IMR-90 (cell line): ENCODE data around the gene AUTS2. TPM values are rescaled to one million over a fixed set of nuclear protein-coding genes. Genes with fewer than 3 reads are reported as not detected.

ENCODE experiments used
- ATAC-seq: fragments of 200-7000 bp; cut with Tn5 transposase; 2 replicates; pipeline ENCODE4 v1.9.1; 2020; ENCODE audit warnings: low read depth, mild to moderate bottlenecking, moderate library complexity
- BruUV-seq: library from RNA; stranded (reverse); fragments of 400-500 nt; replicated peaks from 2 replicates; lab custom pipeline; 2021; lab: Mats Ljungman, UMichigan
- CTCF ChIA-PET: fragments of 300-600 bp; formaldehyde crosslinking; extraction: SDS; loops from one replicate; lab custom pipeline; 2021; ENCODE audit warnings: antibody characterized with exemption; lab: Yijun Ruan, JAX
- POLR2A ChIA-PET: fragments of 300-600 bp; sonication (Branson Sonifier 250); formaldehyde crosslinking; loops from one replicate; lab custom pipeline; 2022; ENCODE audit warnings: antibody characterized with exemption; ENCODE audit not compliant: unreplicated experiment; lab: Charles Lee
- DNase-seq: peaks from one replicate; pipeline ENCODE4 v3.0.0; 2013
- H2AFZ ChIP-seq: replicated peaks from 2 replicates; pipeline ENCODE3; 2013; ENCODE audit warnings: low read length, mild to moderate bottlenecking; ENCODE audit not compliant: poor library complexity
- H2AK5ac ChIP-seq: 2 replicates; pipeline ENCODE4 v1.6.1; 2013; ENCODE audit warnings: low read depth, low read length, inconsistent platforms
- H2AK9ac ChIP-seq: replicated peaks from 2 replicates; pipeline ENCODE3; 2013; ENCODE audit warnings: mild to moderate bottlenecking, low read depth, low read length, moderate library complexity; ENCODE audit not compliant: poor library complexity
- H2BK120ac ChIP-seq: 2 replicates; pipeline ENCODE4 v1.6.1; 2013; ENCODE audit warnings: low read depth, low read length, inconsistent platforms
- H2BK15ac ChIP-seq: 3 replicates; pipeline ENCODE4 v1.6.1; 2013; ENCODE audit warnings: low read depth, low read length, inconsistent platforms
- H2BK20ac ChIP-seq: 2 replicates; pipeline ENCODE4 v1.6.1; 2013; ENCODE audit warnings: low read depth, mild to moderate bottlenecking, inconsistent platforms, low read length, moderate library complexity
- H2BK5ac ChIP-seq: 2 replicates; pipeline ENCODE4 v1.6.1; 2013; ENCODE audit warnings: mild to moderate bottlenecking, low read depth, low read length, inconsistent platforms; ENCODE audit not compliant: poor library complexity, severe bottlenecking
- H3K14ac ChIP-seq: replicated peaks from 2 replicates; pipeline ENCODE4 v1.6.1; 2013; ENCODE audit warnings: low read depth, low read length, inconsistent platforms
- H3K18ac ChIP-seq: 2 replicates; pipeline ENCODE4 v1.6.1; 2013; ENCODE audit warnings: low read depth, low read length, control low read depth
- H3K23ac ChIP-seq: 2 replicates; pipeline ENCODE4 v1.6.1; 2013; ENCODE audit warnings: low read depth, low read length, inconsistent platforms
- H3K27ac ChIP-seq: 2 replicates; pipeline ENCODE4 v1.5.1; 2013; ENCODE audit warnings: mild to moderate bottlenecking, control low read depth, low read length; ENCODE audit not compliant: insufficient read depth
- H3K27me3 ChIP-seq: 2 replicates; pipeline ENCODE4 v1.6.1; 2013; ENCODE audit warnings: low read length; ENCODE audit not compliant: control insufficient read depth, insufficient read depth
- H3K36me3 ChIP-seq: 2 replicates; pipeline ENCODE4 v1.6.1; 2013; ENCODE audit warnings: low read length, mixed read lengths; ENCODE audit not compliant: control insufficient read depth, insufficient read depth
- H3K4ac ChIP-seq: 2 replicates; pipeline ENCODE4 v1.6.1; 2013; ENCODE audit warnings: low read depth, low read length, inconsistent platforms
- H3K4me1 ChIP-seq: 2 replicates; pipeline ENCODE4 v1.6.1; 2013; ENCODE audit warnings: low read length, mixed read lengths; ENCODE audit not compliant: control insufficient read depth, insufficient read depth
- H3K4me2 ChIP-seq: 2 replicates; pipeline ENCODE4 v1.6.1; 2013; ENCODE audit warnings: low read depth, mild to moderate bottlenecking, control low read depth, low read length, moderate library complexity
- H3K4me3 ChIP-seq: 2 replicates; pipeline ENCODE4 v1.5.1; 2013; ENCODE audit warnings: low read depth, mild to moderate bottlenecking, control low read depth, low read length, moderate library complexity; ENCODE audit not compliant: insufficient read depth
- H3K56ac ChIP-seq: 2 replicates; pipeline ENCODE4 v1.6.1; 2013; ENCODE audit warnings: low read length, inconsistent platforms; ENCODE audit not compliant: insufficient read depth; ENCODE audit errors: extremely low read depth
- H3K79me1 ChIP-seq, 2 experiments: 2 replicates each; pipeline ENCODE4 v1.6.1; 2013; ENCODE audit warnings: low read length in 2 of 2, inconsistent platforms in 1 of 2, low read depth in 1 of 2
- H3K9ac ChIP-seq: 2 replicates; pipeline ENCODE4 v1.6.1; 2013; ENCODE audit warnings: low read depth, low read length, control low read depth
- H3K9me1 ChIP-seq: 2 replicates; pipeline ENCODE4 v1.6.1; 2013; ENCODE audit warnings: low read length, inconsistent platforms; ENCODE audit not compliant: insufficient read depth
- H3K9me3 ChIP-seq: 2 replicates; pipeline ENCODE4 v1.6.1; 2013; ENCODE audit warnings: low read length; ENCODE audit not compliant: control insufficient read depth, insufficient read depth
- H4K20me1 ChIP-seq: 2 replicates; pipeline ENCODE4 v1.6.1; 2013; ENCODE audit warnings: low read length, inconsistent platforms; ENCODE audit not compliant: insufficient read depth
- H4K5ac ChIP-seq: 2 replicates; pipeline ENCODE4 v1.6.1; 2013; ENCODE audit warnings: mild to moderate bottlenecking, low read depth, low read length, control low read depth
- H4K8ac ChIP-seq, 2 experiments: 2 replicates each; pipeline ENCODE4 v1.6.1; 2013; ENCODE audit warnings: low read depth in 2 of 2, low read length in 2 of 2, control low read depth in 1 of 2, inconsistent platforms in 1 of 2
- H4K91ac ChIP-seq: 2 replicates; pipeline ENCODE4 v1.6.1; 2013; ENCODE audit warnings: low read depth, low read length, inconsistent platforms; ENCODE audit not compliant: insufficient read depth
- BHLHE40 ChIP-seq: fragments of 150-350 bp; IDR thresholded peaks from 2 replicates; pipeline ENCODE4 v1.6.1; 2016; ENCODE audit warnings: mild to moderate bottlenecking, low read depth, low read length
- CEBPB ChIP-seq: IDR thresholded peaks from 2 replicates; pipeline ENCODE4 v1.6.1; 2012; ENCODE audit warnings: low read depth, low read length, improper control_type of control experiment
- CHD1 ChIP-seq: IDR thresholded peaks from 2 replicates; pipeline ENCODE4 v1.6.1; 2012; ENCODE audit warnings: low read depth, low read length, improper control_type of control experiment
- FOS ChIP-seq: fragments of 150-350 bp; IDR thresholded peaks from 2 replicates; pipeline ENCODE4 v1.6.1; 2016; ENCODE audit warnings: low read depth, low read length
- MAFK ChIP-seq: IDR thresholded peaks from 2 replicates; pipeline ENCODE4 v1.6.1; 2012; ENCODE audit warnings: low read depth, low read length, improper control_type of control experiment
- MAZ ChIP-seq: IDR thresholded peaks from 2 replicates; pipeline ENCODE4 v1.6.1; 2012; ENCODE audit warnings: low read depth, mild to moderate bottlenecking, low read length, improper control_type of control experiment, moderate library complexity, borderline replicate concordance
- MXI1 ChIP-seq: IDR thresholded peaks from 2 replicates; pipeline ENCODE4 v1.6.1; 2012; ENCODE audit warnings: low read depth, mild to moderate bottlenecking, low read length, moderate library complexity, borderline replicate concordance
- NFE2L2 ChIP-seq: fragments of 150-350 bp; IDR thresholded peaks from 2 replicates; pipeline ENCODE4 v1.6.1; 2016; ENCODE audit warnings: low read depth, mild to moderate bottlenecking, low read length
- POLR2A ChIP-seq: IDR thresholded peaks from 2 replicates; pipeline ENCODE4 v1.6.1; 2012; ENCODE audit warnings: mild to moderate bottlenecking, low read depth, low read length
- RAD21 ChIP-seq: IDR thresholded peaks from 2 replicates; pipeline ENCODE4 v1.6.1; 2012; ENCODE audit warnings: low read length, improper control_type of control experiment
- RCOR1 ChIP-seq: IDR thresholded peaks from 2 replicates; pipeline ENCODE4 v1.6.1; 2012; ENCODE audit warnings: mild to moderate bottlenecking, low read length, improper control_type of control experiment; ENCODE audit not compliant: insufficient replicate concordance
- RFX5 ChIP-seq: IDR thresholded peaks from 2 replicates; pipeline ENCODE4 v1.8.0; 2012; ENCODE audit warnings: low read depth, mild to moderate bottlenecking, low read length, moderate library complexity
- SMC3 ChIP-seq: fragments of 150-350 bp; IDR thresholded peaks from 2 replicates; pipeline ENCODE4 v1.6.1; 2016; ENCODE audit warnings: low read depth, mild to moderate bottlenecking, antibody characterized with exemption, low read length, moderate library complexity
- USF2 ChIP-seq: fragments of 150-350 bp; IDR thresholded peaks from 2 replicates; pipeline ENCODE4 v1.6.1; 2017; ENCODE audit warnings: mild to moderate bottlenecking, antibody characterized with exemption, low read length, low read depth
- WGBS, 2 experiments: methylation state at CpG; one replicate each; pipeline versions ENCODE4 v1.1.5 to v1.1.7; 2013; ENCODE audit warnings: missing lambda C conversion rate in 2 of 2; ENCODE audit not compliant: insufficient read length in 1 of 2; ENCODE audit errors: extremely low coverage in 2 of 2; 5-methylcytosine and 5-hydroxymethylcytosine counted together
- dilution Hi-C: fragments of 300-500 bp; cut with HindIII; formaldehyde crosslinking; loops from one replicate; pipeline ENCODE4 v1.14.3; 2018; ENCODE audit warnings: low sequenced_read_pairs; ENCODE audit not compliant: unreplicated experiment
- in situ Hi-C: fragments of 300-500 bp; cut with MboI; formaldehyde crosslinking; loops from 3 replicates; pipeline ENCODE4 v1.14.3; 2019; ENCODE audit warnings: low sequenced_read_pairs, inconsistent platforms, mixed read lengths
- intact Hi-C: fragments of 100-400 bp; cut with micrococcal nuclease; formaldehyde crosslinking; loops from 2 replicates; pipeline ENCODE4 v1.10.0; 2022
- polyA plus RNA-seq, 3 experiments: library from polyadenylated mRNA; depleted of rRNA; stranded (reverse); fragments of >200 nt; gene quantifications; 2 replicates each; pipeline ENCODE4 v1.2.3, GENCODE V29; 2012; ENCODE audit warnings: low replicate concordance in 1 of 3
- total RNA-seq: library from RNA; depleted of rRNA; stranded (reverse); fragments of >200 nt; gene quantifications from 2 replicates; pipeline ENCODE4 v1.2.3, GENCODE V29; 2012
- TF ChIP-seq, protein P1 (sequence below): conservative IDR thresholded peaks from 2 replicates; pipeline ENCODE4 v1.5.1; 2012; ENCODE audit warnings: mild to moderate bottlenecking, low read depth, low read length, improper control_type of control experiment
- TF ChIP-seq, protein P2 (sequence below): fragments of 150-350 bp; IDR thresholded peaks from 2 replicates; pipeline ENCODE4 v1.6.1; 2016; ENCODE audit warnings: low read depth, mild to moderate bottlenecking, low read length, moderate library complexity, borderline replicate concordance

Gene AUTS2
- total and polyA plus RNA-seq, 2 of the 4 experiments (the other 2 are of a cell fraction) = 0.90 to 3.0 TPM

DNA sequence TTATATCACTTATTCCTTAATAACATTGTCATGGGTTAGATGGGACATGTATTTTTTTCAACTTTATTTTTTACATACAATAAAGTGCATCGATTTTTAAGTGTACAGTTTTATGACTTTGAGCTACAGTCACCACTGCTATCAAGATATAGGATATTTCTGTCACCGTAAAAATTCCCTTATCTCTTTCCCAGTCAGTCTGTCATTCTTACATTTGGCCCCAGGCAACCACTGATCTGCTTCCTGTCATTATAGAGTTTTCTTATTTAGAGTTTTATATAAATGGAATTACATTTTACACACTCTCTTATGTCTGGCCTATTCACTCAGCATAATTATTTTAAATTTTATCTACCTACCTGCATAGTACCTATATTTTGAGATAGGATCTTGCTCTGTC is 145.2 kb downstream of the AUTS2 start:
- Histone ChIP-seq H2BK20ac (no peak overlapping the region), H3K4me1 (no peaks in the 10 kb centered on the region), H3K9ac (no peak overlapping the region), H4K20me1 (no peaks in the 10 kb centered on the region), H3K9me3 (0 out of 2 replicates have a peak, but pooled peaks cover 2% of the 10 kb centered on the region), H2BK15ac (no peak overlapping the region), H3K4me3 (no peak overlapping the region), H3K4ac (no peak overlapping the region), H3K23ac (no peak overlapping the region), H3K79me1 (no peaks in the 10 kb centered on the region), H2AK5ac (no peak overlapping the region), H4K8ac (no peak overlapping the region), H2AK9ac (no peak overlapping the region), H2AFZ (no peak overlapping the region), H2BK5ac (no peak overlapping the region), H2BK120ac (no peak overlapping the region), H3K27ac (no peak overlapping the region), H3K56ac (no peak overlapping the region), H3K36me3 (no peaks in the 10 kb centered on the region), H3K27me3 (no peaks in the 10 kb centered on the region), H4K91ac (no peak overlapping the region), H3K4me2 (no peak overlapping the region), H3K9me1 (no peaks in the 10 kb centered on the region), H3K14ac (no peak overlapping the region), H4K5ac (no peak overlapping the region), H3K18ac (no peak overlapping the region)
- DNase-seq = no peak
- ChIA-PET CTCF (interaction anchor here (0.6 kb wide), 1 partner anchor 301 kb away, joined by 3 read pairs; no protein-coding TSS in a partner anchor), POLR2A (no interaction called here)
- ATAC-seq = no peak
- no CpG with 5 or more reads among the region's 2 CpGs for WGBS, 2 experiments
- dilution Hi-C loops (no loop called here), intact Hi-C loops (no loop called here), in situ Hi-C loops (no loop called here)
- no TSS peak for BruUV-seq
- TF ChIP-seq, protein P1, sequence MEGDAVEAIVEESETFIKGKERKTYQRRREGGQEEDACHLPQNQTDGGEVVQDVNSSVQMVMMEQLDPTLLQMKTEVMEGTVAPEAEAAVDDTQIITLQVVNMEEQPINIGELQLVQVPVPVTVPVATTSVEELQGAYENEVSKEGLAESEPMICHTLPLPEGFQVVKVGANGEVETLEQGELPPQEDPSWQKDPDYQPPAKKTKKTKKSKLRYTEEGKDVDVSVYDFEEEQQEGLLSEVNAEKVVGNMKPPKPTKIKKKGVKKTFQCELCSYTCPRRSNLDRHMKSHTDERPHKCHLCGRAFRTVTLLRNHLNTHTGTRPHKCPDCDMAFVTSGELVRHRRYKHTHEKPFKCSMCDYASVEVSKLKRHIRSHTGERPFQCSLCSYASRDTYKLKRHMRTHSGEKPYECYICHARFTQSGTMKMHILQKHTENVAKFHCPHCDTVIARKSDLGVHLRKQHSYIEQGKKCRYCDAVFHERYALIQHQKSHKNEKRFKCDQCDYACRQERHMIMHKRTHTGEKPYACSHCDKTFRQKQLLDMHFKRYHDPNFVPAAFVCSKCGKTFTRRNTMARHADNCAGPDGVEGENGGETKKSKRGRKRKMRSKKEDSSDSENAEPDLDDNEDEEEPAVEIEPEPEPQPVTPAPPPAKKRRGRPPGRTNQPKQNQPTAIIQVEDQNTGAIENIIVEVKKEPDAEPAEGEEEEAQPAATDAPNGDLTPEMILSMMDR = no peak
- no peak for TF ChIP-seq MAZ
- TF ChIP-seq MAFK = no peak
- TF ChIP-seq USF2 = no peak
- no peak for TF ChIP-seq BHLHE40
- TF ChIP-seq CEBPB = no peak
- no peak for TF ChIP-seq SMC3
- no peak for TF ChIP-seq MXI1
- TF ChIP-seq, protein P2, sequence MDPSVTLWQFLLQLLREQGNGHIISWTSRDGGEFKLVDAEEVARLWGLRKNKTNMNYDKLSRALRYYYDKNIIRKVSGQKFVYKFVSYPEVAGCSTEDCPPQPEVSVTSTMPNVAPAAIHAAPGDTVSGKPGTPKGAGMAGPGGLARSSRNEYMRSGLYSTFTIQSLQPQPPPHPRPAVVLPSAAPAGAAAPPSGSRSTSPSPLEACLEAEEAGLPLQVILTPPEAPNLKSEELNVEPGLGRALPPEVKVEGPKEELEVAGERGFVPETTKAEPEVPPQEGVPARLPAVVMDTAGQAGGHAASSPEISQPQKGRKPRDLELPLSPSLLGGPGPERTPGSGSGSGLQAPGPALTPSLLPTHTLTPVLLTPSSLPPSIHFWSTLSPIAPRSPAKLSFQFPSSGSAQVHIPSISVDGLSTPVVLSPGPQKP = no peak
- no peak for TF ChIP-seq RAD21
- no peak for TF ChIP-seq RCOR1
- no peak for TF ChIP-seq CHD1
- no peak for TF ChIP-seq POLR2A
- TF ChIP-seq FOS = no peak
- TF ChIP-seq NFE2L2 = no peak
- TF ChIP-seq RFX5 = no peak
